HUDEP-2 (cell line): ENCODE results near the gene KPTN.

Experiments
- DNase-seq, 76 experiments: peaks; one replicate each; lab custom pipeline; 2025; ENCODE audit not compliant: unreplicated experiment in 76 of 76; lab: John Stamatoyannopoulos, UW

Gene KPTN

DNA sequence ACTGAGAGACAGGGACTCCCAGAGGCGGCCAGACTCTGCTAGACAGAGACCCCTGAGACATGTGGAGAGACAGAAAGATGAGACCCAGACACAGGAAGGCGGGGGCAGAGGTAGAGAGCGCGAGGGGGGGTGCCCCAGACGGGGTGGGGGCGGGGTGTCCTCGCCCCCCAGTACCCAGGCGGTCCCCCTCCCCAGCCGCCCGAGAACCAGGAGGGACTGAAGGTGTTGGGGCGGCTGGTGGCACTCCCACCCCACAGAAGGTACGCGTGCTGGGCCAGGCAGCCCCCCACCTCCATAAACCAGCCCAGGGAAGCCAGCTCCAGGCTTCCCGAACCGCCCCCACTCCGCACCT is 12.7 kb downstream of the KPTN start:
- no peak for DNase-seq

DNA sequence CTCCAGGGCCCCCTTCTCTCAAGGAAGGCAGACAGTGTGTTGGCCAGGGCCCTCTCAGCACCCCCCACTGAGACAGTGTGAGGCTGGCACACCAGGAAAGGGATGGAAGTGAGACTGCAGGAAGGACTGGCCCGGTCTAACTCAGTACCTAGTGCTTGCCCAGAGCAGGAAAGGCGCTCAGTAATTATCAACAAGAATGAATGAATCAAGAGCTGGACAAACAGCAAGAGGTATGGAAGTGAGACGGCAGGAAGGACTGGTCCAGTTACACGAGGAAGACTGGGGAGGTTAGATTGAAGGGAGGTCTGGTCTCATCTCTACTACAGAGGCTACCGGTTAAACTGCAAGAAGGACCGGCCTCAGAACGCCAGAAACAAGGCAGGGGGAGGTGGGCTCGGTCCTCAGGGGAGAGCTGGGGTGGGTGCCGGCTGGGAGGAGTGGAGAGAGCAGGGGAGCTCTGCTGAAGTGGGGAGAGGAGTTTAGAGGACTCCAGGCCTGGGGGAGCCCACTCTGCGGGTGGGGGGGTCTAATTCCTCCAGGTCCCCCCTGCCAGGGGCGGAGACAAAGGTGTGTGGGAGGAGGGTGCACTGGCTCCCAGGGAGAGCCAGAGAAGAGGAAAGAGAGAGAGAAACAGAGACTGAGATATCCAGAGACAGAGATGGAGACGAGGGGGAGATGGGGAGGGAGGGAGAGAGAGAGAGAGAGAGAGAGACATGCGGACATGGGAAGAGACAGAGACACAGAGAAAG is 13.4 kb downstream of the KPTN start:
- DNase-seq, result no peak

DNA sequence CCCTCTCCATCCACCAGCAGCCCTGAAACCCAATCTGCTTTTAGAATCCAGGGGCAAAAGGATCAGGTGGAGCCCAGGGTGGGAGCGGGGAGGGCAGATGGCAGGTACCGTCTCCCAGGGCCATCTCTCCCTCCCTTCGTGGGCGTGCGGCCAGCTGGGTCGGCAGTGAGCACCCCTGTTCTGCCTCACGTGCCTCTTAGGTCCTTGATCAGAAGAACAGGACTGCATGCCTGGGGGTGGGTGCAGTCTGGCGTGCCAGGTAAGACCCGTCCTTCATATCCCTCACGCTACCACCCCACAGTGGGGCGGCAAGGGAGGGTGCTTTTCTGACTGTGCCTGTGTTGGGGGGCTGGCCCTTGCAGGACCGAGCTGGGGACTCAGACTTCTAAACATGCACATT is 14.3 kb downstream of the KPTN start:
- DNase-seq, result no peak

DNA sequence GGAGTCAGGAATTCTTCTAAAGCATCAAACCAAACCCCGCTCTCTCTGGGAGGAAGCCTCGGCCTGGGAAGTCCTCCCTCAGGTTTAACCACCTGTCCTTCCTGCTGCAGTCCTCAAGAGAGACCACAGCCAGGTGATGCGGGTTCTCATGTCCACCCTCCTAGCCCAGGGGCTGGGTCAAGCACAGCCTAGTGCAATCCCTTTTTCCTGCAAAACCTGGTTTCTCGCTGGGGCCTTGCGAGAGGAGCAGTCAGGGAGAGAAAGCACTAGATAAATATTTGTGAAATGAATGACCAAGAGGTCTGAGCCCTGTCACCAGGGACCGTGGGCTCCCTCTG is 14.7 kb downstream of the KPTN start:
- no peak for DNase-seq

DNA sequence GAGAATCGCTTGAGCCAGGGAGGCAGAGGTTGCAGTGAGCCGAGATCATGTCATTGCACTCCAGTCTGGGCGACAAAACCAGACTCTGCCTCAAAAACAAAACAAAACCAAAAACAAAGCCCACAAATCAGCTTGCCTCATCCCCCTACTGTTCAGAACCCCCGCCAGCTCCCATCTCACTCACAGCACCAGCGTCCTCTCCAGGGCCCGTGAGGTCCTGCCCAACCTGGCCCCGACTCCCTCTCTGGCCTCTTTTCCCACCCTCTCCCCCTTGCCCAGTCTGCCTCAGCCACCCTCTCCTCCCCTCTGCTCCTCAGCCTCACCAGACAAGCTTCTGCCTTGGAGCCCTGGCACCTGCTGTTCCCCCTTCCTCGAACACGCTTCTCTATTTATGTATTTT is 16.1 kb downstream of the KPTN start:
- DNase-seq, result no peak

DNA sequence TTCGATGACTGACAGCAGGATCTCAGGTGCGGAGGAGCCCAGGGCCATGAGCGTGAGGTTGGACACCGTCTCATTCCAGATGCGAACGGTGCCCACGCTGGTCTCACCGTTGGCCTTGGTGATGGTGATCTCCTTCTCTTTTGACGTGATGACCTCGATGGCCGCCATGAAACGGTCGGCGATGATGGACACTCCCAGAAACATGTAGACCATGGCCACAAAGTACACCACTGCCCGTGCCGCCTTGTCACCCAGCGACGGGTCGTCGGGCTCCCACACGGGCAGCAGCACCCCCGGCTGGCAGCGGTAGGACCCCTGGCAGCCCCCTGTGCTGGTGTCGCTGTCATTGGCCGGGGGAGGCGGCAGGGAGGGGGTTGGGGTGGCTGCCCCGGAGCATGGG is 18.1 kb downstream of the KPTN start:
- DNase-seq, result no peak

DNA sequence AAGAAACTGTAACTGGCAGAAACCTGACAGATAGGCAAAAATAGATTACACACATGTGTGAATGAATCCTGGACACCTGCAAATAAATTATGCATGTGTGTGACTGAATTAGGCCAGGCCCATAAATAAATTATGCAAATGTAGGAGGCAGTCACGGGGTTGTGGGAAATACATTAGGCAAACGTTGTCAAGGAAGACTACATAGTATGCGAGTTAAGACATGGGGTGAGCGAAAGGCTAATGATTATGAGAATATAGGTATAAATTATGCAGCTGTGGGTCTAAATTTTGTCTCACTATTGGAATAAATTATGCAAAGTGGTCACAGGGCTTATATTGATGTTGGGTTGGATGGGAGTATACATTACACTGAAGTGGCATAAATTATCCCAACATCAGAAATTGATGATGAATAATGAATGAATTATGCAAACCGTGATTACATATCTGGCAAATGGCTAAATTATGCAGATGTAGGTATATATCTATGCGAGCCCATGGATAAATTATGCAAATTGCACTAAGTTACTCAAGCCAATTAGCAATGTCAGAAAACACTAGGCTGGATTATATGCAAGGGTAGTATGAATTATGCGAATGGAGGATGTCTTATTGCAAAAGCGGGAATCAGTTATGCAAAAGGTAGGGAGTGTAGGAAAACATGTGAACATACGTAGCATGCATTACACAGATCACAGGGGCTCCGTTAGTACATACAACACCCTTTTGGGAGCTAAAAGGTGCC is 19.2 kb downstream of the KPTN start:
- no peak for DNase-seq

DNA sequence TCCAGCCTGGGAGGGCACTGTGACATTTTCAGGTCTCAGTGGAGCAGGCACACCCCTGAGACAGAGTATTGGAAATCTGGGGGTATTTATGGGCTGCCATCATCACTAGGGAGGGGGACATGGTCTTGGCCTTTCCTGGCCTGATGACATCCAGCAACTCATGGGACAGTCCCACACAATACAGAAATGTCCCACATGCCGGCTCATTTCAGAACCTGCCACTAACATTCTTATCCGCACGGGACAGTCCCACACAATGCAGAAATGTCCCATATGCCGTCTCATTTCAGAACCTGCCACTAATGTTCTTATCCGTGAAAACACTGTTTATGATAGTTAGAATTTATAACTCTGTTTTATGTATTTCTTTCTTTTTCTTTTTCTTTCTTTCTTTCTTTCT is 22.1 kb downstream of the KPTN start:
- no peak for DNase-seq

DNA sequence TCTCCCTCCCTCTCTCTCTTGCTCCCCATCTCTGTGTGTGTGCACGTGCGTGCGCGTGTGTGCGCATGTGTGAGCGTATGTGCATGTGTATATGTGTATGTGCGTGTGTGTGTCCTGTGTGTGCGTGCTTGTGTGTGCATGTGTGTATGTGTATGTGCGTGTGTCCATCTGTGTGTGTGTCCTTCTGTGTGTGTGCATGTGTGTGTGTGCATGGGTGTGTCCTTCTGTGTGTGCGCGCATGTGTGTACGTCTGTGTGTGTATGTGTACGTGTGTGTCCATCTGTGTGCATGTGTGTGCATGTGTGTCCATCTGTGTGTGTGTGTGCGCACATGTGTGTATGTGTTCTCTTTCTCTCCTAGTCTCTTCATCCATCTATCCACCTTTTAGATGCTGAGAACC is 24.5 kb downstream of the KPTN start:
- DNase-seq, result no peak

DNA sequence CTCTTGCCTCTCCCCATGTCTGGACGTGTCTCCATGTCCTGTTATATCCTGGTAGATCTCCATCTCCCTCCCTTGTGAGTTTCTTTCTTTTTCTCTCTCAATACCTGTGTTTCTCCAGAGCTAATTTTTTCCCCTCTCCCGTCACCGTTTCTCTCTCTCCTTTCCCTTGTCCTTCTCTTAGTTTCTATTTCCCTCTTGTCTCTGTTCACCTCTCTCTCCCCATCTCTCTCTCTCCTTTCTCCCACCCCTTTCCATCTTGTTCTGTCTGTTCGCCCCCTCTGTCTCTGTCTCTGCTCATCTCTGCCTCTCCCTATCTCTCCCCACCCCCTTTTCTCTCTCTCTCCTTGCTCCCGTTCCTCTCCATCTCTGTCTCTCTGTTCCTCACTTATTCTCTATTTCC is 25.3 kb downstream of the KPTN start:
- no peak for DNase-seq

DNA sequence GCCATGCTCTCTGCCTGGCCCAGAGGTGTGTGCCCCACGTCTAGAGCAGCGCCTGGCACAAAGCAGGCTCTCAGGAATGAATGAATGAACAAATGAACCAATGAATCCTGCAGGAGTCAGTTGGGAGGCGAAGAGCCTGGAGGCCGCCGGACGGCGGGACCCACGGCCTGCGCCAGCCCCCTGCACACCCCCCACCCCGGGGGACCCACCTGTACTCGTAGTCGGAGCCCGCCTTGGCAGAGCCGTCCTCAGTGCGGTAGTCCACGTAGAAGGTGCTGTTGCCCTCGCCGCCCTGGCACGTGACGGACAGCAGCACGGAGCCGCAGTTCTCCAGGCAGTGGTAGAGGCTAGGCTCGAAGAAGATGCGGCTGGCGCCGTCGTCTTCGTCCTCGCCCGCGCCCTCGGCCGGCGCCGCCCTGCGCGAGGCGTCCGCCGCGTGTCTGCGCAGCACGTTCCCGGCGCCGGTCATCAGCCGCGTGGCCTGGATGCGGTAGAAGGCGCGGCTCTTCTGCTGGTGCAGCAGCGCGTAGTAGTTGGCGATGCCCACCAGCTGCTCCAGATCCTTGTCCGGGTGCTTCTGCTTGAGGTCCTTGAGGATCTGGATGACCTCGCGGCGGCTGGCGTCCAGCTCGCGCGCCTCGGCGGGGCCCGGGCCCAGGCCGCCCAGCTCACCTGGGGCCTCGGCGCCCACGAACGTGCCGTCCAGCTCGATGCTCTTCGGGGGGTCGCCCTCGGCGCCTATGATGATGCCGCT is 27.1 kb downstream of the KPTN start:
- DNase-seq, result no peak

DNA sequence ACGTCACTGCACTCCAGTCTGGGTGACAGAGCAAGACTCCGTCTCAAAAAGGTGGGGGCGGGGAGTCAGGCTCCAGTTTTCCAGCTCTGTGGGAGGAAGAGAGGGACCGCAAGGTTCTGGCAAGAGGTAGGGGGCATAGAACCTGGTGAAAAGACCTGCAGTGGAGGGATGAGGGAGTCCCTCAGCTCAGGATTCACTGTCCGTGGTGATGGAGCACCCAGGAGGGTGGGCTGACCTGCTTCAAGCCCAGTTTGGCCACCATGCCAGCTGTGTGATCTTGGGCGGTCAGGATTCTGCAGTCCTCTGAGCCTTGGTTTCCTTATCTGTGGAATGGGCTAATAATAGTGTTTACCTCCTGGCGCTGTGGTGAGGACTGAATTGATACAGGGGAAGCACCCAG is 33.5 kb downstream of the KPTN start:
- no peak for DNase-seq

DNA sequence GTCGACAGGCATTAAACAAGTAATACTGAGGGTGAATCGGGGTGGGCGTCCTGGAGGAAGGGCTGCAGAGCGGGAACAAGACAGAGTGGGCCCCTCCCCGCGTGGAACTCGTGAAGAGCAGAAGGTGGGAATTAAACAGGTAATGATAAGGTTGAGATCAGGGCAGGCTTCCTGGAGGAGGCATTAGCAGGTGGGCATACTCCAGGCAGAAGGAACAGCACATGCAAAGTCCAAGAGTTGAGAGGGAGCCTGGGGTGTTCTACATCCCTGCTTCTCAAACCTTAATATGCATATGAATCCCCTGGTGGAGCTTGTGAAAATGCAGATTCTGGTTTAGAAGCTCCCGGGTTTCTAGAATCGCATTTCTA is 35.7 kb downstream of the KPTN start:
- DNase-seq, result no peak

DNA sequence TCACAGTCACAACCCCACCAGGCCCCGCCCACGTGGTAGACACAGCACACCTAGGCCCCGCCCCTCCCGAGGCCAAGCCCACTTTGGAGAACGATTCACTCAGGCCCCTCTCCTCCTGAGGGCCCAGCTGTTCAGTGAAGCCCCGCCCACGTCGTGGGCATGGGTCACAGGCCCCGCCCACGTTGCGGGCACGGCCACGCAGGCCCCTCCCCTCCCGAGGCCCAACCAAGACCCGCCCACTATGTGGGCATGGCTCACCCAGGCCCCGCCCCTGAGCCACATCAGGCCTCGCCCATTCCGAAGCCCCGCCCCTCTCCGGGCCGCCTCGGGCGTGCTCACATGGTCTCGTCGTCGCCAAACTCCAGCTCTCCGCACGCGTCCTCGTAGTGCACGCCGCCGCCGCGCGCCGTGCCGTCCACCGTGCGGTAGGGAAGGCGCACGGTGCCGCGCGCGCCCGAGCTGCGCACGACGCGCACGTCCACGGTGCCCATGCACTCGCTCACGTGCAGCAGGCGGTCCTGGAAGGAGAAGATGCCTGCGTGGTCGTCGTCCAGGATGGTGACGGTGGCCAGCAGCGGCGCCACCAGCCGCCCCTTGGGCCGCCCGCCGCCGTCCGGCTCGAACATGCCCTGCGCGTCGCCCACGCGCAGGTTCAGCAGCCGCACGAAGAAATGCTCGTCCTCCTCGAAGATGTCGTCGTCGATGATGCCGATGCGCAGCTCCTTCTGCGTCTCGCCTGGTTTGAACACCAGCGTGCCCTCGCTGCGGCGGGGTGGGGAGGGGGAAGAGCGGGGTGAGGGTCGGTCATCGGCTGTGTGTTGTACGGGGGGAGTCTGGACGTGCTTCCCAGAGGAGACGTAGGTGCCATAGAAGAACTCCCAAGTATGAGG is 36.3 kb downstream of the KPTN start:
- DNase-seq, result peak in 75 of 76 experiments; percentile 89 to 100 (median 98)

DNA sequence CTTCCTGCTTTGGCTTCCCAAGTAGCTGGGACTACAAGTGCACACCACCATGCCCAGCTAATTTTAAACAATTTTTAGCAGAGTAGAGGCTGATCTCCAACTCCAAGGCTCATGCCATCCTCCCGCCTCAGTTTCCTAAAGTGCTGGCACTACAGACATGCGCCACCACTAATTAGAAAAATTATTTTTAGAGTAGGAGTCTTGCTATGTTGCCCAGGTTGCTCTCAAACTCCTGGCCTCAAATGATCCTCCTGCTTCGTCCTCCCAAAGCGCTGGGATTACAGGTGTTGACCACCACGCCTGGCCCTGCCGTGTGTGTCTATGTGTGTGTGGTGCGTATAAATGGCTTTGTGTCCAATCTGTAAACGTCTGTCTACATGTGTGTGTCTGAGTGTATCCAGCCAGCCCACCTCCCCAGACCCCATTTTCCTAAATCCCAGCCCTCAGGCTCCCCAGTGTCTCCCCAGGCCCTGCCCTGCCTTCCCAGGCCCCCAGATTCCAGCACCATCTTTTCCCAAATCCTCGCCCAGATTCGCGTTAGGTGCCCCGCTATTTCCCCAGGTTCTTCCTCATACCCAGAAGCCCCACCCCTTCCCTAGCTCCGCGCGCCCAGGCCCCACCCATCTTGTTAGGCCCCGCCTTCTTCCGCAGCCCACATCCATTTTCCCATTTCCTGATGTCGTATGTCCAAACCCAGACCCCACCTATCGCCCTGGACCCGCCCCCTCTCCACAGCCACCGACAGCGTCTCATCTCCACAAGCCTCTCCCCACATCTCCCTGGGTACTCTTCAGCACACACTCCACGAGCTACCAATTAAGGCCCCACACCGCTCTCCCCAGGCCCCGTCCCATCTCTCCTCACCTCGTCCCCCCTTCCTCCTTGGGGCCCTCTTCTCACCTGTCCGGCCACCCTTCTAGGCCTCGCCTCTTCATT is 37.2 kb downstream of the KPTN start:
- peak in 72 of 76 experiments; percentile 43 to 97 (median 90) for DNase-seq

DNA sequence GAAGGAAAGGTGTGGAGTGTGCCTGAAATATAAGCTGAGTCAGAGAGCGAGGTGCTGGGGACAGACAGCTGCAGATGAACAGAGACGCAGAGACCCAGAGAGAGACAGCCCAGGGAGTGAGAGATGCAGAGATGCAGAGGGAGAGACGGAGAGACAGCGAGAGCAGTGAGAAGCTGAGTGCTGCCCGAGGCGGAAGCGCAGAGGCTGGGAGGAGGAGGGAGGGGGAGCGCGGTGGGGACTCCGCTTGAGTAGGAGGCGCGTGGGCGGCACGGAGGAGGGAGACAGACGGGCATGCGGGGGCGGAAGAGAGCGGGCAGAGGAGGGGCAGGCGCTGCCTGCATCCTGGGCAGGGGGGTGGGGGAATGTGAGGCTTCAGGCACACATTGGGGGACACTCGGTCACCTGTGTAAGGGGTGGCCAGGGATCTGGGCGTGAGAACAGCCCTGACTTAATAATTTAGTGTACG is 38.0 kb downstream of the KPTN start:
- peak in 73 of 76 experiments; percentile 37 to 93 (median 76) for DNase-seq

DNA sequence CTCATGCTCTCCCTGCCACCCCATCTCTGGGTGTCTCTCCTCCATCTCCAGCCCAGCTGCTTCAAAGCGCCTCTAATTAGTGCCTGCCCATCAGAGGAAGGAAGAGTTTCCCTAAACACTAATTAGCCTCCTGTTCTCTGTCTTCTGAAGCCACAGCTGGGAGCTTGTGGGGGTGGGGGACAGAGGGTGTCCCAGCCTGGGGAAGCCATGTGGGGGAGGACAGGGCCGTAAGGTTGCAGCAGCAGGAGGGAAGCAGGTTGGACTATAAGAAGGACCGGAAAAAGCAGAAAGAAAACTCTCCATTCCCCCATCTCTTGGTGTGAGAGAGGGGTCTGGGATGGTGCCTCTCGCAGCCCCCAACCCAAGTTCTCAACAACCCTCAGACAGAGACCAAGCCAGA is 38.5 kb downstream of the KPTN start:
- DNase-seq, result no peak

DNA sequence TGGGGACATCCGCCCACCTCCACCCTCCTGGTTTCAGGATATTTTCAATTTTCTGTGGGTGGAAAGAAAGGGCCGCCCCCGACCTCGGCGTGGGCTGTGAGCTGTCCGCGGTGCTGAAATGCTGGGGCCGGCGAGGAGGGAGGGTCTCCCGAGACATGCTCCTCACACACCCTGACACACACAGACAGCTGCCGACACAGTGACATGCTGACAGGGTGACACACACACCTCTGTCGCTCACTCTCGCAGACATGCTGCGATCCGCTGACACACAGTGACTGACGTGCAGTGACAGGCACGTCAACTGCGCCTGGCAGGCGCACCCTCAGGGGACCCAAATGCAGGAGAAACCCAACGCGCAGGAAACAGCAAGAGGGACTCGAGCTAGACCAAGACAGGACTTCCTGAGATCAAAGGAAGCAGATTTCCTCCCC is 39.6 kb downstream of the KPTN start:
- DNase-seq, result peak in 3 of 76 experiments; percentile 21 to 34 (median 32)

DNA sequence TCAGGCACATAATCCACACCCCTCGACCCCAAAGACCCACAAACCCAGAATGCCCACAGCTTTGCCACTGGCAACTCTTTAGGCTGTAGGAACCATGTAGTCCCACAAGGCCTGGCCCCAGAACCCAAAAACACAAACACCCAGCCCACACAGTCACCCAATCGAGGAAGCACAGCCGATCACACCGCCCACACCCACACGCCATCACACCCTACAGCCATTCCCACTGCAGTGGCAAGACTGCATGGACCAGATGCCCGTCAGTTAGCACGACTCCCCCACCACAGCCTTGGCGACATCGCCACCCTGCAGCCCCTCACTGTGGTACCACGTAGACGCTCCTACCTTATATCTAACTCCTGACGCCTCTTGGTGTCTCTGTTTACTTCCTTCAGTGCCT is 40.7 kb downstream of the KPTN start:
- no peak for DNase-seq

DNA sequence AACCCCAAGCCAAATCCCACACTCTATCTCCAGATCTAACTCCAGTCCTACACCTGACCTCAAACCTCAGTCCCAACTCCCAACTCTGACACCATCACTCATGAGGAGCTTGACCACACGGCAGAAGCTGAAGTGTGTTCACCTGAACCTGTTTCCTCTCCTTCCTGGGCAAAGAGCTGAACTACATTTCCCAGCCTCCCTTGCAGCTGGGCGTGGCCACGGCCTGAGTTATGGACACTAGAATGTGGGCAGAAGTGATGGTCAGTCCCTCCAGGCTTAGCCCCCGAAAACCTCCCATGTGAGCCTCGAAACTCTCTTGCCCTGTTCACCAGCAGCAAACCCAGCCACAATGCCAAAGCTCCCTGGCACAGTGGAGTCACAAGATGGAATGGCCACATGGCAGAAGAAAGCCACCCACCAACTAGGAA is 45.2 kb downstream of the KPTN start:
- no peak for DNase-seq
